Fibroblast of villous mesenchyme (primary cell): Measurements from ENCODE around the gene APEX1. TPM values are rescaled to one million over a fixed set of nuclear protein-coding genes. Genes with fewer than 3 reads are reported as not detected.

Experiments
- DNase-seq: peaks from one replicate; pipeline ENCODE4 v3.0.0-alpha.2; 2010; ENCODE audit warnings: low read depth
- H3K4me3 ChIP-seq: 2 replicates; pipeline ENCODE4 v1.5.1; 2011; ENCODE audit warnings: low read depth, mild to moderate bottlenecking, low read length
- total RNA-seq: library from RNA; depleted of rRNA; stranded (reverse); fragments of >200 nt; gene quantifications from 2 replicates; pipeline ENCODE4 v1.2.3, GENCODE V29; 2012
- TF ChIP-seq, protein P1 (sequence below): IDR thresholded peaks from 2 replicates; pipeline ENCODE4 v1.5.1; 2012; ENCODE audit warnings: low read depth, mild to moderate bottlenecking, low read length; ENCODE audit not compliant: insufficient read depth

APEX1 gene
- 29.0 and 34.1 TPM in 2 replicates for total RNA-seq

DNA sequence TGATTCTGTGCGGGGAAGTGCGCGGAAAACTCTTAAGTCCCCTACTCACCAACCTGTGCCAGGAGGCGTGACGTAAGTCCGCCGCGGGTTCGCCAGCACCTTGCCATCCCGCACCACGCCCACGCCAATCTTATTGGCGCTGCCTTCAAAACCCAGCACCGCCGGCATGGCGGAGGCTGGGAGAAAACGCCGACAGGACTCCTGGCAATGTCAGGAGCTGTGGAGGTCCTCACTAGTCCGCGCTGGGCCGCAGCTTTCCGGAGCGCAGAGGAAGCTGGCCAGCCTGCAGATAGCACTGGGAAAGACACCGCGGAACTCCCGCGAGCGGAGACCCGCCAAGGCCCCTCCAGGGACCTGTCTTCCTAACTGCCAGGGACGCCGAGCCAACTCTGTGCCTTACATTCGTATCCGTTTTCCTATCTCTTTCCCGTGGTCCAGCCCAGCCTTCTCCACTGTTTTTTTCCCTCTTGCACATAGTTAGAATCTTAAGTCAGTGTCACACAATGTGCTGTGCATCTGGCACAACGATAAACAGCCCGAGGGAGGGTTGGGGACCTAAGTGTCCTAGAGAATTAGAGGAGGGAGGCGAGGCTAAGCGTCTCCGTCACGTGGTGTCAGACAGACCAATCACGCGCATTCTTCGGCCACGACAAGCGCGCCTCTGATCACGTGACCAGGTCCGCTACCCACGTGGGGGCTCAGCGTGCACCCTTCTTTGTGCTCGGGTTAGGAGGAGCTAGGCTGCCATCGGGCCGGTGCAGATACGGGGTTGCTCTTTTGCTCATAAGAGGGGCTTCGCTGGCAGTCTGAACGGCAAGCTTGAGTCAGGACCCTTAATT lies at the start of gene APEX1, which contains the start of gene OSGEP:
Gene APEX1, plus strand, starts transcription at position 711 of the 839 bp plus-strand sequence. CDS start 420 bp downstream, outside the sequence.
Gene OSGEP, minus strand, starts transcription at position 297 of the 839 bp plus-strand sequence. Its CDS starts 129 bp downstream, at position 168.
- TF ChIP-seq, protein P1, sequence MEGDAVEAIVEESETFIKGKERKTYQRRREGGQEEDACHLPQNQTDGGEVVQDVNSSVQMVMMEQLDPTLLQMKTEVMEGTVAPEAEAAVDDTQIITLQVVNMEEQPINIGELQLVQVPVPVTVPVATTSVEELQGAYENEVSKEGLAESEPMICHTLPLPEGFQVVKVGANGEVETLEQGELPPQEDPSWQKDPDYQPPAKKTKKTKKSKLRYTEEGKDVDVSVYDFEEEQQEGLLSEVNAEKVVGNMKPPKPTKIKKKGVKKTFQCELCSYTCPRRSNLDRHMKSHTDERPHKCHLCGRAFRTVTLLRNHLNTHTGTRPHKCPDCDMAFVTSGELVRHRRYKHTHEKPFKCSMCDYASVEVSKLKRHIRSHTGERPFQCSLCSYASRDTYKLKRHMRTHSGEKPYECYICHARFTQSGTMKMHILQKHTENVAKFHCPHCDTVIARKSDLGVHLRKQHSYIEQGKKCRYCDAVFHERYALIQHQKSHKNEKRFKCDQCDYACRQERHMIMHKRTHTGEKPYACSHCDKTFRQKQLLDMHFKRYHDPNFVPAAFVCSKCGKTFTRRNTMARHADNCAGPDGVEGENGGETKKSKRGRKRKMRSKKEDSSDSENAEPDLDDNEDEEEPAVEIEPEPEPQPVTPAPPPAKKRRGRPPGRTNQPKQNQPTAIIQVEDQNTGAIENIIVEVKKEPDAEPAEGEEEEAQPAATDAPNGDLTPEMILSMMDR: no peak
- H3K4me3 ChIP-seq: peak within 1 kb of the TSS; percentile 92
- peak; percentile 98 for DNase-seq

DNA sequence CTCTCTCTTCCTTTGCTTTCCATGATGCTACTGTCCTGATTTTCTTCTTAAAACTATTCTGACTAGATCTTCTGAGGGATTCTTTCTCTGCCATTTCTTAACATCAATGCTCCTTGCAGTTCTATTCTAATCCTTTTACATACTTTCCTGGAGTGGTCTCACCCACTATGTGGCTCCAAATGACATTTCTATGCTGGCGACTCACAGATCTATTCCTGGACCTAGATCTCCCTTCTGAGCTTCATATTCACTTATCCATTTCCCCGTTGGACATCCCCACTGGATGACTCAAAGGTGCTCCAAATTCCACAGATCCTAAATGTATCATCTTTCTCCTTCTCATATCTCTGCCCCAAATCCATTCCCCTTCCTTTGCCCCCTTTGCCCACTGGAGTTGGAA lies 45.8 kb upstream of the APEX1 start:
- DNase-seq: no peak
- no peak overlapping the region for H3K4me3 ChIP-seq
- TF ChIP-seq, protein P1: no peak

DNA sequence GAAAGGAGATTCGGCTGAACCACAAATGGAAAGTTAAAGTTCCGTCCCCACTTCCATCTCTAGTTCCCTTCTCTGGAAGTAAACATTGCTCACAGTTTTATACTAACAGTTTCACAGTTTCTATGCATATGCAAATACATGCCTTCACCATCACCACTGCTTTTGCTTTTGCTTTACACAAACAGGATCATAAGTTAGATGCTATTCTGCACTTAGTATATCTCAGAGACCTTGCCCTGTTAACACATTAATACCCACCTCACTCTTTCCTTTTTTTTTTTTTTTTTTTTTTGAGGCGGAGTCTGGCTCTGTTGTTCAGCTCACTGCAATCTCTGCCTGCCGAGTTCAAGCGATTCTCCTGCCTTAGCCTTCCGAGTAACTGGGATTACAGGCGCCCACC lies 42.6 kb upstream of the APEX1 start:
- H3K4me3 ChIP-seq: peak overlapping the region; percentile 94
- DNase-seq: peak; percentile 28
- TF ChIP-seq, protein P1: no peak

DNA sequence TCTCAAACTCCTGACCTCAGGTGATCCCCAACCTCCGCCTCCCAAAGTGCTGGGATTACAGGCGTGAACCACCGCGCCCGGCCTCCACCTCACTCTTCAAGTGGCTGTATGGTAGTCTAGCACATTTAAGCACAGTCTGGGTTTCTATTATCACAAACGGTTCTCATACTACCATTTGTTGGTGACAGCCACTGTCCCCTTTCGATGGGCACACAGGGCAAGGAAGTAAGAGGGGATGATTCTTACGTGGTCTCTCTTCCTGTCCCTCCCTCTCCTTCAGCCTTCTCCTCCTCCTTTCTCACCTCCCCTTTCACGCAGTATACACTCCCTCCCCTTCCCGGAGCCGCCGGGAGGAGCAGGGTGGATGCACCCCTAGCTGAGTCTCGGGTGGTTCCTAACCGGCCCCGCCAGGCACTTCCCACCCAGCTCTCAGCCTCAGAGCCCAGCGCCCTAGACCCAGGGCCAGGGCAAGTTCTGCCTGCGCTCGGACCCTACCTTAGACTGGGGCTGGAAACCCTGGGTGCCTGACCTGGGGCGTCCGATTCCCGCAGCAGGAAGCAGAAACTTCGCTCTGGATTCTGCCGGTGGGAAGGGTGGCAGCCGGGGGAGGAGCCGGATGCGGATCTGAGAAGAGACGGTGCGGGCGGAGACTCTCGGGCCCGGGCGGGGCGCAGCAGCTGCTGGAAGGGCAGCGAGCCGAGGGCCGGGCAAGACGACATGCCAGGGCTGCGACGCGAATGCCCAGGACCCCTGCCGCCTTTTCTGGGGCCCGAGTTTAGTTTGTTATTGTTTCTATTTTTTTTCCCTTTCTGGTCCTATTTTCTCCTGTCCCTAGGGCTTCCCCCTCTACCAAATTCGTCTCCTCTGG lies 41.9 kb upstream of the APEX1 start, which contains the start of gene TEP1:
Gene TEP1, minus strand, starts transcription at position 626 of the 868 bp plus-strand sequence. CDS start 5,062 bp downstream, outside the sequence.
- TF ChIP-seq, protein P1: no peak
- DNase-seq: peak; percentile 85
- H3K4me3 ChIP-seq: peak within 1 kb of the TSS; percentile 94

DNA sequence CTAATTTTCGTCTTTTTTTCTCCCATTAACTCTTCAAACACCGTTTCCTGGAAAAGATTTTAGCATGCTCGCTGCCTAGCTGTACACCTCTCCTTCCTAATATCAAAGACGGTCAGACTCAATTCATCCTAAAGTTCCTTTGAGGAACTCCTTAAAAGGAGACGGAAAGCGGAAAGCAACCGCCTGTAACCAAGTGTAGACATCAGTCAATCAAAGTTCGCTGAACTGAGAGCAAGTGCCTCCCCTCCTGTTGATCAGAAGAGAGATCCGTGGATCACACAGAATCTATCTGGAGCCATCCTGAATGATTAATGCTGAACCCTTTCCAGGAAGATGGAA lies 41.3 kb upstream of the APEX1 start:
- TF ChIP-seq, protein P1: no peak
- DNase-seq: no peak
- peak overlapping the region; percentile 94 for H3K4me3 ChIP-seq

DNA sequence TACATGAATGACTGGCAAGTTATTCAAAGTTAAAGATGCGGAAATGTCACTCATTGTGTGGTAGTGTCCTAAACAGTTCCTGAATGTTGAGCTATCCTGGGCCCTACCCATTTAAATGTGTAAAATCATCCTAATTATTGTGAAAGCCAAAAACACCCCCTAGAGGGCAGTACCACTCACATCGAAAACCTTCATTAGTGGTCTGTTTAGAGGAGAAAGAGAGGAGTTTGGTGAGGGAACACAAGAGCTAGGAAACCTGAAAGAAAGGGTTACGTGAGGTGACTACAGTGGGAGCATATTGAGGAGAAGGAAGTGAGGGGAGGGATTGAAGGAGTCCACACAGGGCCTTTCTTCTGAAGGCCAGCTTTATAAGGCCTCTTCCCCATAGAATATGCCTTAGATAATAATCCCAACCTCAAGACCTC lies 39.2 kb upstream of the APEX1 start:
- DNase-seq: peak; percentile 61
- TF ChIP-seq, protein P1: peak; percentile 73

More for the DNA sequence above, 39.2 kb upstream of the APEX1 start:
- no peak overlapping the region for H3K4me3 ChIP-seq
